GM21717 (cell line): ENCODE data around the gene KIF26B.

Experiments
- ATAC-seq: cut with Tn5 transposase; IDR thresholded peaks from one replicate; pipeline ENCODE4 v1.9.1; 2021; ENCODE audit warnings: mild to moderate bottlenecking, moderate library complexity; ENCODE audit not compliant: unreplicated experiment

KIF26B gene

DNA sequence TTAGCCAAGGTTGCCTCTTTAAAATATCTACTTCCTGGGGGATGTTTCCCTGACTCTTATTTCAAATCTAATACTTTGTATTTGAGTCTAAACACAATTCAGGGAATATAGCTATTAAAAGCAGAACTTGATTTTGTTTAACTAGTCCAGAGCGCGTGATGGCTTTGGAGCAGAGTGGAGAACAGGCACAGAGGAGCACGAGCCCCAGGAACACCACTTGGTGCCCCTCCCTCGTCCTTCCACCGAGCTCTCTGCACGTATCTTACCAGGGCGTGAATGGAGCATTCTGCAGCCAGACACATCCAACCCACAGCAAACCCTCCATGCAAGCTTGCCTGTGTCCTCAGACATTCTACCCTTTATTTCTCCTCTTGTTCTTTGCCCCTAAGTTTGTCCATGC is 14.1 kb downstream of the KIF26B start:
- ATAC-seq = no peak

DNA sequence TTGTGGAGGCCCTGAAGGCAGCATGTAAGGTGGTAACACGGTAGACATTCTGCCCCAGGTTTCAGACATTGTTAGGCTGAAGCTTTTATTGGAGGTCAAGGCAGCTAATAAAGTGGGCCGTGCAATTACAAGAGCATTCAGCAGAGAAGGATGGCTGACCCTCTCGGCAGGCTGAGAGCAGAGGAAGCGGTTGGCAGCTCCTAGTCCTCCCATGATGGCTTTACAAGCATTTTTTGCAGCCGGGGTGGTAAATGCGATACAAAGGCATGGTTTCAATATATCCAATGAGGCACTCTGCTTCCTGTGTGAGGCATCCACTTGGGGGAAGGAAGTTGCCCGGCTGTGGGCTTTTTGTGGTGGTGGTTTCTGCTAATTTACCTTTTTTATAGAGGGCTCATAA is 14.6 kb downstream of the KIF26B start:
- no peak for ATAC-seq

DNA sequence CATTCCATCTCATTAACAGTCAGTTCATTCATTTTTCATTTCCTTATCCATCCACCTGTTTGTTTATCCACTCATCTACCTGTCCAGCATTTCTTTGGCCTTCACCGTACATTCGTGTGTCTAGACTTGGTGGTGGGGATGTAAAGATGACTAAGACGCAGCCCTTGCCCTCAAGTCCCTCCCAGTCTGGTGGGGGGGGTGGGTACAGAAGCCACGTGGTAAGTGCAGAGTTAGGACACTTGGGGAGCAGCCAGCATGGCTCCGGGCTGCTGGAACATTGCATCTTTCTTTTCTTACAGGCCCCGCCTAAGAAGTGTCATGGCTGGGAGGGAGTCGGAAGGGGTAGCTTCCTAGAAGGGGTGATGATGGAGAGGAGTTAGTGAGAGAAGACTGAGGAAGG is 17.2 kb downstream of the KIF26B start:
- ATAC-seq = no peak

- no peak for ATAC-seq
Observed at GRCh38 chr1:245172829-245173228, 18.0 kb downstream of the KIF26B start.

DNA sequence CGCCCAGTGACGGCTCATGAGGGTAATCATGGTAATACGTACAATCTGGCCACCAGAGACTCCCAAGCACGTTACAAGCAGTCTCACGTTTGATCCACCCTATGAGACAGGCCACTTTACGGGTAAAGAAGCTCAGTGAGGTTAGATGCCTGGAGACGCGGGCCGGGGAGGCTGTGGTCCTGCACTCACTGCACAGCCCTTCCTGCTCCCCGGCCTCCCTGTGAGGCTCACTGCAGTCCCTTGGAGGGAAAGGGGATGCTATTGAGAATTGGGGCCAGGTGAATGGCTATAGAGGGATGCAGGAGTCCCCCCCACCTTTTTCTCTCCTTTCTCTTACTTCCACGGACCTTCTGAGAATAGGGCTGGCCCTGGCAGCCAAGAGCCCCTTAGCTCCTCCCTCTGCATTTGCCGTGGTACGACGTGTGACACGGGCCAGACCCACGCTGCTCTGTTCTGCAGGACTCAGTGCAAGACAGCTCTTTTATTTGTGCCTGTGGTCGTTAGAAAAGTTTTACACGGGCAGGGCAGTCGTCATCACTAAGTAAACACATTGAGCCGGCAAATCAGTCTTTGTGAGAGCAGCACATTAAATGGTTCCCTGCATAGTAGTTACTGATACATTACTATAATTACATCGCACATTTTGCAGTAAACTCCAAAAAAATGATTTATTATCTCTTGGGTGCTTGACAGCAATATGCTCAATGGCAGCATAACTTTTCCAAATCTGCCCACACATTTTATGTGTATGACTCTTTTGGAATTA is 18.8 kb downstream of the KIF26B start:
- ATAC-seq = no peak

DNA sequence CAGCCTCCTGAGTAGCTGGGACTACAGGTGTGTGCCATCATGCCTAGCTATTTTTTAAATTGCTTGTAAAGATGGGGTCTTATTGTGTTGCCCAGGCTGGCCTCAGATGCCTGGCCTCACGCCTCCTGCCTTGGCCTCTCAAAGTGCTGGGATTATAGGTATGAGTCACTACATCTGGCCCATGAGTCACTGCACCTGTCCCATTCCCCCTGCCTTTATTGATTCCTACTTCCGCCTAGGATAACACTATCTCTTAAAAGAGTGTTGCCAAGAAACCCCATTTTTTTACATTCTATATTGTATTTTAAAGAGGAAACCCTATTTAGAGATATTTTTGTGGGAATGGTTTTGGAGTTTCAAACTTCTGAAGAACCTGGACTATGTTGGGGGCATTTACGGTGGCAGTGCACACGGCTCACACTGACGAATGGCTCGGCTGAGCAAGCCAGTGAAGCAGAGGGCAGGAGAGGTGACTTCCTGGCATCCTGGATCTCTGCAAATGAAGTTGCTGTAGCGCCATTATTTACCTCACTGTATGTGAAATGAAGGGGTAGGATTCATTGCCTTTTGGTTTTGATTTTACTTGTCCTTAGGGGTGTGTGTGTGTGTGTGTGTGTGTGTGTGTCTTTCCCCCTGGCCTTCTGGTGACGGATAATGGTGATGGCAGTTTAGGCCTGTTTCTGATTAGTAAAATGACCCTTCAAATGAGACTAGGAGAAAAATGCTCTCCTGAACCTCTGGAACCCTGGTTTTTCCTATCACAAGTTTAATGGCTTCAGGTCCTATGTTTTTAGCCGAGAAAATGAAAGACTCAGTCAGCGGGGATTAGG is 22.5 kb downstream of the KIF26B start:
- ATAC-seq = no peak

DNA sequence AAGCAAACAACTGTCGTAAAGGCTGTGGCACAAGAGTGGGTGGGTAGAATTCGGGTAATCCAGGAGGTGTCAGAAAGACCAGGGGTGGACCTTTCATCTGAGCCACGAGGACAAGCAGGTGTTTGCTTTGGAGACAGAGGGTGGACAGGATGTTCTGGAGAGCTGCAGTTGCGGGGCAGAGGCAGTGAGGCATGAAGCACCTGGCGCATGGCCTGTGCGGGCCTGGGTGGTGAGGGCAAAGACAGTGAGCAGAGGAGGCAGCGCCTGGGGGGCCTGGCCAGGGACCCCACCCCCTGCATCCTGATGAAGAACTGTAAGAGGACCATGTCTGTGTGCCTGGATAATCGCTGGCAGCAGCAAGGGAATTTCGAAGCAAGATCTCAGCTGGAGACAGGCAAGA is 24.9 kb downstream of the KIF26B start:
- no peak for ATAC-seq

- ATAC-seq = no peak
Observed at GRCh38 chr1:245180496-245181157, 25.8 kb downstream of the KIF26B start.

DNA sequence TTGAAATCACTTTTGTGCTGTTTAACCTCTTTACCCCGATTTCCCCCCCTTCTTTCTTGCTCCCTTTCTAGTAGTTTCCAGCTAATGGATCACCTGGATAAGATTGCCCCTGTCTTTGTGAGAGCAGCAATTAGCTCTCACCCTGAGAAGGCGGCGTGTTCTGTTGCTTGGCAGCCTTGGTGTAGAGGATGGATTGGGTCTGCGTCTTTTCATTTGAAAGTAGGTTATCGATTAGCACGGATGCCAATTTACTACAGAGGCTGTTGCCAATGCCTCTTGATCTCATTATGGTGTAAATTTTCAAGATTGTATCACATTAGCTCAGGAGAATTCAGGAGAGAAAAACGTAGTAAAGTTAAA is 26.4 kb downstream of the KIF26B start:
- no peak for ATAC-seq

DNA sequence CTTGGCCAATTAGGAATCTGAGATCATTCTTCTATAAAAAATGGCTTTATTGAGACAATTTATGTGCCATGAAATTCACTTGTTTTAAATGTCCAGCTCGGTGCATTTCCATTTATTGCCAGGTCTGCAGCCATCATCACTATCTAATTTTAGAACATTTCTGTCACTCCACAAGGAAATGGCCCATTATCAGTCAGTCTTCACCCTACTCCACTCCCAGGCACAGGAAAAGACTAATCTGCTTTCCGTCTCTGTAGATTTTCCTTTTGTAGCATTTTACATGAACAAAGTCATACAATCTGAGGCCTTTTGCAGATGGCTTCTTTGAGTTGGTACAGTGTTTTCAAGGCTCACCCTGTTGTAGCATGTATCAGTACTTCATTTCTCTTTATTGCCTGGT is 27.2 kb downstream of the KIF26B start:
- ATAC-seq = no peak

GRCh38 chr1:245183429-245183828 is 28.6 kb downstream of the KIF26B start:
- ATAC-seq = no peak

GRCh38 chr1:245184779-245185178 is 30.0 kb downstream of the KIF26B start:
- no peak for ATAC-seq

DNA sequence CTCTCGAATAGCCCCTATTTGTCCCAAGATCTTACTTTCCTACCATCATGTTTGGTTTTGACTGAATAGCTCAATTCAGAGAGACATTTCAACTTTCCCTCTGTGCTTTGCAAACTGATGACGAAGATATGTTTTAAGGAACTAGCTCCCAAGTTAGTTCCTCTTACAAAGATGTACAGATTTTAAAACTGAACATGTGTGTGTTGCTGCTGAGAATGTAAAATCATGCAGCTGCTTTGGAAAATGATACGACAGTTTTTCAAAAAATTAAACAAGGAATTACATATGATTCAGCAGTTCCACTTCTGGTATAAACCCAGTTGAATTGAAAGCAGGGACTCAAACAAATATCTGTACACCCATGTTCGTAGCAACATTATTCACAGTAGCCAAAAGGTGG is 33.6 kb downstream of the KIF26B start:
- ATAC-seq = no peak

DNA sequence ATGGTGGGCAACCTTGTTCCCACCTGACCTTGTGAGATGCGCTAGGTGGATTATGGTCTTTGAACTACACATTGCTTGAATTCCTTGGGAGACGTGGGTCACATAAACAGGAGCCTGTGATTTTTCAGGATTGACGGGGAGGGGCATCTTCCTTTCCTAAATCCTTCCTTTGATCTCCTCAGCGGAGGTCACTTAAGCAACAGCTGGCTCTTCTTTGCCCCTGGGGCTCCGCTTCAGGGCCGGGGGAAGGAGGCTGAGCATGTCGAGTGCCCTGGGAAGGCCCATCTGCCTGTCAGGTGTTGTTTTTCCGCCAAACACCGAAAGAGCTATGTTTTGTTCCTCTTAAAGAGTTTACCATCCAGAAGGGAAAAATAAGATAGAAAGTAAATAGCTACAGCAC is 40.6 kb downstream of the KIF26B start:
- no peak for ATAC-seq

DNA sequence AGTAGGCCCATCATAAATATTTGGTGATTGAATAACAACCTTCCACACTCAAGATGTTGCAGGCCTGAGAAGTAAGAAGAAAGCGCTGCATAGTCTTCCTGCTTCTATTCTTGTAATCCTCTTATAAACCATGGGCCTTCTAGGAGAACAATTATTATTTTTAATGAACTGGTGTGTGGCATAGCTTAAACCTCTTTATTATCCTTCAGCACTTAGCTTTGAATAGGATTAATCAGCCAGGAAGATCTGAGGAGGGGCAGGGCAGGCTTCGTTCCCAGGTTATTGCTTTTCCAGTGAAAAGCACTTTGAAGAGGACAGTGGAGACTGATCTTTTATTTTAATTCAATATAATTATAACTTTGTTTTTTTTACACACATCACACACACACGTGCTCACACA is 42.3 kb downstream of the KIF26B start:
- no peak for ATAC-seq

DNA sequence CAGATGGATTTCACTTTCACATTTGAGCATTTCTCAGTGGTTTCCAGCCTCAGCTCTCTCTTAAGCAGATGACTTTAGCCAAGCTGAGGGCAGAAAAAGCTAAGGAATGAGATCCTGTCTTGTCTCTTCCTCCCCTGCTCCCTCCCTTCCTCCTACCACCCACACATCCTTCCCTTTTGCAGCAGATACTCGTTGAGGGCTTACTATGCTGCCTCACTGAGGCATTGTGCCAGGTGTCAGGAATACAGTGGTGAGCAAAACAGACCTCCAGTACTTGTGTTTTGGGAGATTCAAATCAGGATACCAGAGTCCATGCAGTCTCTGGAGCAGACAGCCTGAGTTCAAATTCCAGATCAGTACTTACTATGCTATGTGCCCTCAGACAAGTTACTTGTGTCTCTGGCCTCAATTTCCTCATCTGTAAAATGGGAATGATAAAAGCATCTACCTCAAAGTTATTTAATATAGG is 43.2 kb downstream of the KIF26B start:
- ATAC-seq = no peak

DNA sequence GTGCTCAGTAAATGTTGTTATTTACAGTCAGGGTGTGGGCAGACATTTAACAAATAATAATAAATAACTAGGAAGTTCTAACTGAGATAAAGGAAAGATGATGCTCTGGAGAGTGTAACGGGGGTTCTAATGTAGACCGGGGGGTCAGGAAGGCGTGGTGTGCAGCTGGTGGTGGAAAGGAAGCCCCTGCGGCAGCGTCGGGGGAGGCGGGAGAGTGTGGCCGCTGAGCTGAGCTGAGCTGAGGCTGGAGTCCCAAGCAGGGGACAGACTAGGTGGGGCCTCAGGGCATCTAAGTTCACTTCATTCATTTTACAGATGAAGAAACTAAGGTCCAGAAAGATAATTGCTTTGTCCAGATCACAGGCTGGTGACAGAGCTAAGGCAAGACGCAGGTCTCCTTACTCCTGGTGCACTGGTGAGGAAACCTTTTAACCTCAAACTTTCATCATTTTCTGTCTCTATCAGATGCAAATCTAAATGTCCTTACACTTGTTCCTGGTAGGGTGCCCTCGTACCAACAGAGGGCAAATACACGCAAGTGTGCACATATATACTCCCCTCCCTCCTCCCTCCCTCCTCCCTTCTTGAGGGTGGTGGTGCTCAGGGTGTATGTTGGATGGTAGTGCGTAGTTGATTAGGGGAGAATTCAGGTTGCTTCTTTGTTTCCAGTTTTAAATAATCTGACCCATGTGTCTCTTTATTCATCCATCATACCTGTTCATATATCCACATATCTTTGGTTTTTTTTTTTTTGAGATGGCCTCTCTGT is 44.1 kb downstream of the KIF26B start:
- no peak for ATAC-seq

GRCh38 chr1:245200146-245200545 is 45.4 kb downstream of the KIF26B start:
- no peak for ATAC-seq

DNA sequence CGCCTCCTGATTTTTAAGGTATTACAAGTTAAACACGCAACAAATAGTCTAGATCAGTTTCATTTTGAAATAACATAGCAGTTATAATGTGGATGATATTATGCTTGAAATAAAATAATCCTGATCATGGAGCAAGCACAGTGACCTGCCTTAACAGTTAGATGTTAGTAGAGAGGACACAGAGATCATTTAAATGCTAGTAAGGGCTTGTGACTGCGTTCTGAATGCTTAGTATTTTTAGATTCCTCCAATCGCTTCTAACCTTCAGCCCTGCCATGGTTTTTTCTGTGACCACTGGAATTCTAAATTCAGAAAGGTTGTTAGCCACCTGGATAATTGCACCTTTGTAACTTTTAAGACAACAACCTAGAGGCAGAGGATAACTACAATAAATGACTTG is 46.4 kb downstream of the KIF26B start:
- ATAC-seq = no peak

- no peak for ATAC-seq
Observed at GRCh38 chr1:245201827-245202226, 47.0 kb downstream of the KIF26B start.

- ATAC-seq = no peak
Observed at GRCh38 chr1:245205396-245205795, 50.6 kb downstream of the KIF26B start.
